HEK293 (cell line): ENCODE data around the gene UNC5B.

Source experiments
- GLI4 ChIP-seq: fragments of 450-650 bp; formaldehyde crosslinking; IDR thresholded peaks from 2 replicates; pipeline ENCODE4 v1.5.1; 2016; ENCODE audit warnings: missing biosample characterization, missing genetic modification characterization
- KLF16 ChIP-seq: fragments of 450-650 bp; formaldehyde crosslinking; IDR thresholded peaks from 2 replicates; pipeline ENCODE4 v1.5.1; 2017; ENCODE audit warnings: missing biosample characterization, missing genetic modification characterization
- KLF8 ChIP-seq: fragments of 450-650 bp; formaldehyde crosslinking; IDR thresholded peaks from 2 replicates; pipeline ENCODE4 v1.5.1; 2016; ENCODE audit warnings: missing biosample characterization, missing genetic modification characterization
- KLF9 ChIP-seq: fragments of 450-650 bp; formaldehyde crosslinking; IDR thresholded peaks from 2 replicates; pipeline ENCODE4 v1.5.1; 2016; ENCODE audit warnings: missing biosample characterization, missing genetic modification characterization, low read depth
- PATZ1 ChIP-seq: fragments of 450-650 bp; formaldehyde crosslinking; IDR thresholded peaks from 2 replicates; pipeline ENCODE4 v1.5.1; 2016; ENCODE audit warnings: missing biosample characterization, missing genetic modification characterization
- PRDM1 ChIP-seq: fragments of 450-650 bp; formaldehyde crosslinking; IDR thresholded peaks from 2 replicates; pipeline ENCODE4; 2016; ENCODE audit warnings: missing biosample characterization, missing genetic modification characterization
- SALL2 ChIP-seq: fragments of 450-650 bp; formaldehyde crosslinking; IDR thresholded peaks from 2 replicates; pipeline ENCODE4 v1.5.0; 2017; ENCODE audit warnings: missing biosample characterization, mild to moderate bottlenecking, missing genetic modification characterization, borderline replicate concordance
- SP3 ChIP-seq: fragments of 450-650 bp; formaldehyde crosslinking; IDR thresholded peaks from 2 replicates; pipeline ENCODE4 v1.5.1; 2016; ENCODE audit warnings: missing biosample characterization, missing genetic modification characterization
- SP7 ChIP-seq: fragments of 450-650 bp; formaldehyde crosslinking; IDR thresholded peaks from 2 replicates; pipeline ENCODE4 v1.5.1; 2016; ENCODE audit warnings: missing biosample characterization, missing genetic modification characterization
- YY1 ChIP-seq: fragments of 450-650 bp; formaldehyde crosslinking; IDR thresholded peaks from 2 replicates; pipeline ENCODE4 v1.5.1; 2018; ENCODE audit warnings: missing biosample characterization, missing genetic modification characterization
- ZBTB26 ChIP-seq: fragments of 450-650 bp; formaldehyde crosslinking; optimal IDR thresholded peaks from 2 replicates; pipeline ENCODE3; 2016; ENCODE audit warnings: missing biosample characterization, mild to moderate bottlenecking, missing genetic modification characterization
- ZBTB44 ChIP-seq: fragments of 450-650 bp; IDR thresholded peaks from 2 replicates; pipeline ENCODE4 v1.5.1; 2018; ENCODE audit warnings: missing biosample characterization, mild to moderate bottlenecking, missing genetic modification characterization
- ZBTB6 ChIP-seq: fragments of 450-650 bp; formaldehyde crosslinking; IDR thresholded peaks from 2 replicates; pipeline ENCODE4 v1.5.1; 2017; ENCODE audit warnings: missing biosample characterization, missing genetic modification characterization
- ZFP37 ChIP-seq: fragments of 450-650 bp; formaldehyde crosslinking; IDR thresholded peaks from 2 replicates; pipeline ENCODE4 v1.5.1; 2016; ENCODE audit warnings: missing biosample characterization, missing genetic modification characterization
- ZFP69B ChIP-seq: fragments of 450-650 bp; formaldehyde crosslinking; IDR thresholded peaks from 2 replicates; pipeline ENCODE4 v1.5.1; 2016; ENCODE audit warnings: missing biosample characterization, missing genetic modification characterization
- ZNF148 ChIP-seq: fragments of 450-650 bp; formaldehyde crosslinking; IDR thresholded peaks from 2 replicates; pipeline ENCODE4 v1.5.0; 2017; ENCODE audit warnings: missing biosample characterization, missing genetic modification characterization, borderline replicate concordance
- ZNF324 ChIP-seq: fragments of 450-650 bp; formaldehyde crosslinking; IDR thresholded peaks from 2 replicates; pipeline ENCODE4 v1.5.1; 2016; ENCODE audit warnings: missing biosample characterization, missing genetic modification characterization
- ZNF354C ChIP-seq: fragments of 450-650 bp; formaldehyde crosslinking; IDR thresholded peaks from 2 replicates; pipeline ENCODE4 v1.5.1; 2016; ENCODE audit warnings: missing biosample characterization, missing genetic modification characterization, low read depth, borderline replicate concordance
- ZNF394 ChIP-seq: fragments of 450-650 bp; formaldehyde crosslinking; IDR thresholded peaks from 2 replicates; pipeline ENCODE4 v1.5.1; 2016; ENCODE audit warnings: missing biosample characterization, missing genetic modification characterization, mild to moderate bottlenecking, moderate library complexity, borderline replicate concordance
- ZNF449 ChIP-seq: fragments of 450-650 bp; formaldehyde crosslinking; IDR thresholded peaks from 2 replicates; pipeline ENCODE4 v1.5.1; 2017; ENCODE audit warnings: missing biosample characterization, mild to moderate bottlenecking, missing genetic modification characterization, moderate library complexity
- ZNF48 ChIP-seq: fragments of 450-650 bp; formaldehyde crosslinking; IDR thresholded peaks from 2 replicates; pipeline ENCODE4 v1.5.1; 2016; ENCODE audit warnings: missing biosample characterization, missing genetic modification characterization
- ZNF596 ChIP-seq: fragments of 450-650 bp; IDR thresholded peaks from 2 replicates; pipeline ENCODE4 v1.5.0; 2018; ENCODE audit warnings: missing biosample characterization, mild to moderate bottlenecking, missing genetic modification characterization, moderate library complexity
- ZNF610 ChIP-seq: fragments of 450-650 bp; formaldehyde crosslinking; IDR thresholded peaks from 2 replicates; pipeline ENCODE4 v1.5.1; 2016; ENCODE audit warnings: missing biosample characterization, missing genetic modification characterization, borderline replicate concordance
- ZNF623 ChIP-seq: fragments of 450-650 bp; formaldehyde crosslinking; IDR thresholded peaks from 2 replicates; pipeline ENCODE4 v1.5.1; 2016; ENCODE audit warnings: missing biosample characterization, missing genetic modification characterization
- ZNF624 ChIP-seq: fragments of 450-650 bp; formaldehyde crosslinking; IDR thresholded peaks from 2 replicates; pipeline ENCODE4 v1.5.1; 2017; ENCODE audit warnings: missing biosample characterization, missing genetic modification characterization
- ZNF654 ChIP-seq: fragments of 450-650 bp; formaldehyde crosslinking; IDR thresholded peaks from 2 replicates; pipeline ENCODE4 v1.5.1; 2016; ENCODE audit warnings: low read depth, missing biosample characterization, missing genetic modification characterization
- ZNF707 ChIP-seq: fragments of 450-650 bp; formaldehyde crosslinking; IDR thresholded peaks from 2 replicates; pipeline ENCODE4 v1.5.1; 2016; ENCODE audit warnings: missing biosample characterization, missing genetic modification characterization
- ZNF837 ChIP-seq: fragments of 450-650 bp; formaldehyde crosslinking; IDR thresholded peaks from 2 replicates; pipeline ENCODE4 v1.5.1; 2016; ENCODE audit warnings: missing biosample characterization, missing genetic modification characterization

Gene UNC5B

GRCh38 chr10:71212318-71213126 lies at the start of gene UNC5B (continued):
- TF ChIP-seq ZNF148 (tag by site-specific recombination) (no peak), ZNF596 (tag by site-specific recombination) (peak; percentile 51; the same call in 1 of the 2 replicates), ZNF624 (tag by site-specific recombination) (no peak), ZNF707 (no peak), ZNF354C (no peak), KLF8 (tag by site-specific recombination) (peak; percentile 95), ZNF654 (no peak), ZFP37 (peak; percentile 67; the same call in 1 of the 2 replicates), ZNF449 (tag by site-specific recombination) (peak; percentile 62; the same call in 1 of the 2 replicates), KLF9 (tag by site-specific recombination) (peak; percentile 59), ZBTB44 (peak; percentile 70; the same call in 1 of the 2 replicates), ZNF394 (tag by site-specific recombination) (0 out of 2 replicates have a peak, but pooled peaks have one; percentile 20), ZNF837 (peak; percentile 90), GLI4 (peak; percentile 46; the same call in 1 of the 2 replicates), PRDM1 (peak; percentile 73; the same call in 1 of the 2 replicates), ZBTB26 (tag by site-specific recombination) (peak; percentile 77), SP7 (tag by site-specific recombination) (peak; percentile 67), ZNF610 (tag by site-specific recombination) (peak; percentile 81; the same call in 1 of the 2 replicates), ZBTB6 (tag by site-specific recombination) (peak; percentile 99), SALL2 (no peak), YY1 (tag by site-specific recombination) (peak; percentile 56; the same call in 1 of the 2 replicates), PATZ1 (peak; percentile 87), ZNF324 (peak; percentile 37; the same call in 1 of the 2 replicates), ZNF623 (no peak), KLF16 (tag by site-specific recombination) (peak; percentile 66; the same call in 1 of the 2 replicates), ZFP69B (tag by site-specific recombination) (peak; percentile 75), ZNF48 (tag by site-specific recombination) (no peak), SP3 (tag by site-specific recombination) (peak; percentile 62; the same call in 1 of the 2 replicates)
